ENCODE measurements around the gene PTPMT1. TPM values are rescaled to one million over a fixed set of nuclear protein-coding genes. Genes with fewer than 3 reads are reported as not detected.

The PTPMT1 gene
- total and polyA plus RNA-seq, 2 experiments from 2014 or later, result 78.4 to 90.2 TPM

- Histone ChIP-seq H4K20me1 (ENCODE audit: insufficient read depth) (no peaks in the 10 kb centered on the region), H3K79me2 (ENCODE audit: insufficient read depth) (no peaks in the 10 kb centered on the region), H2AFZ (no peak overlapping the region), H3K36me3 (ENCODE audit: low read depth) (no peaks in the 10 kb centered on the region), H3K9ac (no peak overlapping the region), H3K9me3 (ENCODE audit: low read depth) (no peaks in the 10 kb centered on the region), H3K27ac (no peak overlapping the region), H3K9me2 (ENCODE audit: insufficient read depth) (no peaks in the 10 kb centered on the region), H3F3A (ENCODE audit: insufficient read depth) (0 out of 2 replicates have a peak, but pooled peaks cover 6% of the 10 kb centered on the region), H3K27me3 (replicated peaks; ENCODE audit: insufficient read depth) (peaks cover 6% of the 10 kb centered on the region), H3K4me2 (ENCODE audit: unreplicated experiment) (no peak overlapping the region), H3K4me1 (ENCODE audit: insufficient read depth) (peaks cover 8% of the 10 kb centered on the region), H3K4me3 (no peak overlapping the region)
- in situ Hi-C loops (cut with MboI), result no loop called here
- no peak for DNase-seq
- TF ChIP-seq EZH2 (IDR thresholded peaks at IDR 0.05; ENCODE audit: insufficient read depth, poor library complexity, severe bottlenecking) (no peak), EZH2phosphoT487 (IDR thresholded peaks at IDR 0.05; ENCODE audit: insufficient read depth, low read depth) (no peak)
- WGBS, 2 experiments (ENCODE audit: low coverage in 1 of 2, low lambda C conversion rate in 2 of 2, missing lambda C conversion rate in 2 of 2), result 79 to 83% methylated on average over 4 of the region's 4 CpGs
Observed at GRCh38 chr11:47599902-47600301, 34.5 kb downstream of the PTPMT1 start.

- H3K4me3 ChIP-seq, result no peak overlapping the region
- no peaks in the 10 kb centered on the region for H3K9me3 ChIP-seq (ENCODE audit: low read depth)
- H4K20me1 ChIP-seq (ENCODE audit: insufficient read depth), result no peaks in the 10 kb centered on the region
- peaks cover 29% of the 10 kb centered on the region for H3K4me1 ChIP-seq (ENCODE audit: insufficient read depth)
- H2AFZ ChIP-seq, result no peak overlapping the region
- H3K4me2 ChIP-seq (ENCODE audit: unreplicated experiment), result no peak overlapping the region
- H3K9me2 ChIP-seq (ENCODE audit: insufficient read depth), result no peaks in the 10 kb centered on the region
- DNase-seq, result peak; percentile 55
- TF ChIP-seq EZH2 (IDR thresholded peaks at IDR 0.05; ENCODE audit: insufficient read depth, poor library complexity, severe bottlenecking) (no peak), EZH2phosphoT487 (IDR thresholded peaks at IDR 0.05; ENCODE audit: insufficient read depth, low read depth) (no peak)
- no peak overlapping the region for H3K27ac ChIP-seq
- no peak overlapping the region for H3K9ac ChIP-seq
- in situ Hi-C loops (cut with MboI), result no loop called here
- 47 to 50% methylated on average over 4 of the region's 4 CpGs for WGBS, 2 experiments (ENCODE audit: low coverage in 1 of 2, low lambda C conversion rate in 2 of 2, missing lambda C conversion rate in 2 of 2)
- peaks cover 23% of the 10 kb centered on the region for H3F3A ChIP-seq (ENCODE audit: insufficient read depth)
- no peaks in the 10 kb centered on the region for H3K36me3 ChIP-seq (ENCODE audit: low read depth)
- H3K27me3 ChIP-seq (replicated peaks; ENCODE audit: insufficient read depth), result no peaks in the 10 kb centered on the region
- H3K79me2 ChIP-seq (ENCODE audit: insufficient read depth), result no peaks in the 10 kb centered on the region
Observed at GRCh38 chr11:47603295-47603694, 37.9 kb downstream of the PTPMT1 start.

DNA sequence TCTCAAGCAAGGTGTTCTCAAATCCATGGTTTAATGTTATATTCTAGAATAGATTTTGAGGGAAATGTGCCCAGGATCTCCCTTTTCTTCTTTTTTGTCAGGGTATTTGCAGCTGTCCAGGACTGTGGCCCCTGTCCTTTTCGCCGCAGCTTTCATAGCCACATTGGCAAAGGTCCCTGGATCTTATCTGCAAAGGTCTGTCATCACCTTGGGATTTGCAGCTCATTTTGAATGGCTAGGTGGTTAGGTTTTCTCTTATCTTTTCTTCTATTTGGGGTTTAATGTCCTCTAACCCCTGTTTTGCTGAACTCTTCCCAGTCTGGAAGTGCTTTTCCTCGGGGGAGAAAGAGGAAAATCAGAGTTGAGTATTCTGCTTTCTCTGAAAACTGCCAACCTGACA lies 40.5 kb downstream of the PTPMT1 start:
- no peaks in the 10 kb centered on the region for H3K9me2 ChIP-seq (ENCODE audit: insufficient read depth)
- no peak overlapping the region for H2AFZ ChIP-seq
- H3K4me2 ChIP-seq (ENCODE audit: unreplicated experiment), result no peak overlapping the region
- H4K20me1 ChIP-seq (ENCODE audit: insufficient read depth), result no peaks in the 10 kb centered on the region
- H3K9ac ChIP-seq, result no peak overlapping the region
- H3K4me1 ChIP-seq (ENCODE audit: insufficient read depth), result peaks cover 31% of the 10 kb centered on the region
- no peak overlapping the region for H3K27ac ChIP-seq
- no peaks in the 10 kb centered on the region for H3K27me3 ChIP-seq (replicated peaks; ENCODE audit: insufficient read depth)
- in situ Hi-C loops (cut with MboI), result no loop called here
- H3K36me3 ChIP-seq (ENCODE audit: low read depth), result no peaks in the 10 kb centered on the region
- WGBS, 2 experiments (ENCODE audit: low coverage in 1 of 2, low lambda C conversion rate in 2 of 2, missing lambda C conversion rate in 2 of 2), result 100% methylated on average over 3 of the region's 3 CpGs
- no peaks in the 10 kb centered on the region for H3K9me3 ChIP-seq (ENCODE audit: low read depth)
- H3K4me3 ChIP-seq, result no peak overlapping the region
- no peaks in the 10 kb centered on the region for H3K79me2 ChIP-seq (ENCODE audit: insufficient read depth)
- peaks cover 26% of the 10 kb centered on the region for H3F3A ChIP-seq (ENCODE audit: insufficient read depth)
- TF ChIP-seq EZH2 (IDR thresholded peaks at IDR 0.05; ENCODE audit: insufficient read depth, poor library complexity, severe bottlenecking) (no peak), EZH2phosphoT487 (IDR thresholded peaks at IDR 0.05; ENCODE audit: insufficient read depth, low read depth) (no peak)
- DNase-seq, result no peak

GRCh38 chr11:47606731-47607130 lies 41.3 kb downstream of the PTPMT1 start:
- peaks cover 31% of the 10 kb centered on the region for H3K4me1 ChIP-seq (ENCODE audit: insufficient read depth)
- no peak overlapping the region for H3K4me3 ChIP-seq
- TF ChIP-seq EZH2phosphoT487 (IDR thresholded peaks at IDR 0.05; ENCODE audit: insufficient read depth, low read depth) (no peak), EZH2 (IDR thresholded peaks at IDR 0.05; ENCODE audit: insufficient read depth, poor library complexity, severe bottlenecking) (no peak)
- peaks cover 26% of the 10 kb centered on the region for H3F3A ChIP-seq (ENCODE audit: insufficient read depth)
- WGBS, 2 experiments (ENCODE audit: low coverage in 1 of 2, low lambda C conversion rate in 2 of 2, missing lambda C conversion rate in 2 of 2), result 7 to 13% methylated on average over 5 of the region's 5 CpGs
- peak overlapping the region; percentile 1; the same call in 1 of the 2 replicates for H2AFZ ChIP-seq
- peak overlapping the region; percentile 28; the same call in 1 of the 2 replicates for H3K9ac ChIP-seq
- no peaks in the 10 kb centered on the region for H3K27me3 ChIP-seq (replicated peaks; ENCODE audit: insufficient read depth)
- no peaks in the 10 kb centered on the region for H3K9me2 ChIP-seq (ENCODE audit: insufficient read depth)
- H3K79me2 ChIP-seq (ENCODE audit: insufficient read depth), result no peaks in the 10 kb centered on the region
- no peaks in the 10 kb centered on the region for H3K9me3 ChIP-seq (ENCODE audit: low read depth)
- peak overlapping the region; percentile 70 for H3K27ac ChIP-seq
- peak overlapping the region; percentile 76 for H3K4me2 ChIP-seq (ENCODE audit: unreplicated experiment)
- in situ Hi-C loops (cut with MboI), result no loop called here
- DNase-seq, result peak; percentile 74
- H3K36me3 ChIP-seq (ENCODE audit: low read depth), result no peaks in the 10 kb centered on the region
- H4K20me1 ChIP-seq (ENCODE audit: insufficient read depth), result no peaks in the 10 kb centered on the region

DNA sequence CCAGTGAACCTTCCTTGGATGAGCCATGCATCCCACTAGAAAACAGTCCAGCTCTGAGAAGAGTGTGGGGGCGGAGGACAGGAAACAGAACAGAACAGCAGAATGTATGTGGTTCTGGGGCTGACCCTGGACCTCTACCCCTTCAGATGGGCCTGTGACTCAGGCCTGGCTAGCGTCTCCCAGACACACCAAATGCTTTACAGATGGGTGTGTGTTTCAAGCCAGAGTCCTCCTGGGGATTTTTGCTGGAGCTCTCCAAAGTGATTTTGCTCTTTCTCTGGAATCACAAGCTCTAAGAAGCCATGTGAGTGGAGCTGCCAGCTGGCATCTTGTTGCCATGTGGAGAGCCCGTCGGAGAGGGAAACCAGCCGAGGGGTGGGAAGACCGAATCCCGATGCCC lies 42.0 kb downstream of the PTPMT1 start:
- Histone ChIP-seq H3K9me2 (ENCODE audit: insufficient read depth) (no peaks in the 10 kb centered on the region), H4K20me1 (ENCODE audit: insufficient read depth) (no peaks in the 10 kb centered on the region), H2AFZ (no peak overlapping the region; the same call in 1 of the 2 replicates), H3K4me1 (ENCODE audit: insufficient read depth) (peaks cover 31% of the 10 kb centered on the region), H3K27ac (peak overlapping the region; percentile 70), H3K9me3 (ENCODE audit: low read depth) (no peaks in the 10 kb centered on the region), H3K9ac (peak overlapping the region; percentile 28; the same call in 1 of the 2 replicates), H3K79me2 (ENCODE audit: insufficient read depth) (no peaks in the 10 kb centered on the region), H3K4me3 (peak overlapping the region; percentile 46), H3F3A (ENCODE audit: insufficient read depth) (peaks cover 26% of the 10 kb centered on the region), H3K27me3 (replicated peaks; ENCODE audit: insufficient read depth) (no peaks in the 10 kb centered on the region), H3K36me3 (ENCODE audit: low read depth) (no peaks in the 10 kb centered on the region), H3K4me2 (ENCODE audit: unreplicated experiment) (peak overlapping the region; percentile 76)
- 1 to 2% methylated on average over 7 of the region's 7 CpGs for WGBS, 2 experiments (ENCODE audit: low coverage in 1 of 2, low lambda C conversion rate in 2 of 2, missing lambda C conversion rate in 2 of 2)
- in situ Hi-C loops (cut with MboI), result no loop called here
- TF ChIP-seq EZH2phosphoT487 (IDR thresholded peaks at IDR 0.05; ENCODE audit: insufficient read depth, low read depth) (no peak), EZH2 (IDR thresholded peaks at IDR 0.05; ENCODE audit: insufficient read depth, poor library complexity, severe bottlenecking) (no peak)
- DNase-seq, result peak; percentile 96

All from GM23248 (cell line).